ENCODE data around the gene ZNF639. TPM values are rescaled to one million over a fixed set of nuclear protein-coding genes. Genes with fewer than 3 reads are reported as not detected.
A peak's percentile ranks its signal among the peaks of the same experiment; 100 is the strongest.

The ZNF639 gene
- total RNA-seq, 1 experiment from 2014 or later, result 44.1 TPM

DNA sequence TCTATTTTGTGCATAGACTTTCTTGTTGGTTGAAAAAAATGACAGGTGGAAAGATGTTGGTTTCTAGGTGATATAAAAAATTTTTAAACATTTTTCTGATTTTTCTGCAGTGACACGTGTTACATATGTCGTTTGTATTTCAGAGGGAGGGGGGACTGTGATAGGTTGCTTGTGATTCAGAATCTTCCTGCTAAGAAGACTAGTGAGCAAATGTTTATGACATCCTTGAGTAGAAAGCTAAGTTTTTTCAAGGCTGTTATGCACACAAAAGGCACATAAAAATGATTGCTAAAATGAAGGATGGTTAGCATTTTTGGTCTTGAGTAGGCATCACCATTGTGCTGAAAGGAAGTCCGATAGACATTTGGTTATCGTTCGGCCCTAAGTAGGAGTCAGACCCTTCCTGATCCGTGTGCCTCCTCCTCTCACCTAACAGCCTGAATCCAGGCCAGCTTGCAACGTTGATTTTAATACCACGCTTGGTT lies 1.5 kb downstream of the ZNF639 start:
- H2AFZ ChIP-seq (ENCODE audit: low read length), result no peak overlapping the region
- H2AK5ac ChIP-seq (ENCODE audit: insufficient read length, low read length), result no peak overlapping the region
- H3K4me2 ChIP-seq (ENCODE audit: insufficient read depth, insufficient read length, low read length), result peak overlapping the region; percentile 61
- Mint-ChIP-seq H3K4me3 (peak overlapping the region; percentile 88 to 93), H3K27ac (peak overlapping the region in 1 of 3 experiments; percentile 37; a peak in 2 of 7 replicates), H3K27me3 (ENCODE audit: low read depth) (peaks cover 12% of the 10 kb centered on the region), H3K36me3 (ENCODE audit: insufficient read depth in 1 of 3, low read depth in 3 of 3) (peaks cover 8 to 27% (median 27%) of the 10 kb centered on the region in 3 experiments; a peak in 6 of 7 replicates), H3K9me3 (no peaks in the 10 kb centered on the region), H3K4me1 (peaks cover 20 to 24% of the 10 kb centered on the region in 2 experiments)
- H3K14ac ChIP-seq (ENCODE audit: insufficient read depth, low read length), result no peak overlapping the region
- H3K79me1 ChIP-seq (ENCODE audit: insufficient read depth, low read depth, low read length, poor library complexity, severe bottlenecking), result peaks cover 3% of the 10 kb centered on the region
- H4K5ac ChIP-seq (ENCODE audit: insufficient read length, low read depth, low read length), result no peak overlapping the region
- H3K18ac ChIP-seq (ENCODE audit: insufficient read length, low read depth, low read length), result no peak overlapping the region
- no peak overlapping the region for H3K27ac ChIP-seq (ENCODE audit: insufficient read length, low read depth, low read length)
- H3K23me2 ChIP-seq (ENCODE audit: insufficient read length, low read depth, low read length, poor library complexity, severe bottlenecking), result peaks cover 5% of the 10 kb centered on the region
- no peak overlapping the region for H2BK5ac ChIP-seq (ENCODE audit: insufficient read length, low read length)
- H3T11ph ChIP-seq (ENCODE audit: low read length), result no peak overlapping the region
- H3K23ac ChIP-seq (ENCODE audit: insufficient read length, low read depth, low read length), result no peak overlapping the region
- no peaks in the 10 kb centered on the region for H4K20me1 ChIP-seq (ENCODE audit: control insufficient read depth, insufficient read depth, insufficient read length)
- no peak overlapping the region for H4K8ac ChIP-seq (replicated peaks; ENCODE audit: insufficient read length, low read depth, low read length)
- no peak overlapping the region for H2BK120ac ChIP-seq (ENCODE audit: low read depth, low read length, poor library complexity, severe bottlenecking)
- peaks cover 11% of the 10 kb centered on the region; the same call in 1 of the 2 replicates for H3K79me2 ChIP-seq (ENCODE audit: insufficient read depth, low read length)
- no peak overlapping the region for H4K91ac ChIP-seq (ENCODE audit: insufficient read length, low read depth, low read length)
- no CpG with 5 or more reads among the region's 8 CpGs for WGBS (ENCODE audit: extremely low coverage, insufficient read length, low lambda C conversion rate)
- no peak overlapping the region for H3K4ac ChIP-seq (ENCODE audit: low read depth, low read length)
- no peak overlapping the region for H2BK15ac ChIP-seq (ENCODE audit: low read depth, low read length)
- H2BK12ac ChIP-seq (ENCODE audit: insufficient read length, low read depth, low read length), result no peak overlapping the region
- no peaks in the 10 kb centered on the region for H3K27me3 ChIP-seq (ENCODE audit: insufficient read depth, low read length)
- H3K9me3 ChIP-seq (ENCODE audit: control insufficient read depth, low read depth, low read length), result no peaks in the 10 kb centered on the region
- no peak overlapping the region for H3K56ac ChIP-seq (ENCODE audit: insufficient read length, low read depth, low read length)
- no peak for TF ChIP-seq CTCF (conservative IDR thresholded peaks at IDR 0.05)
- peak overlapping the region; percentile 87 for H3K9ac ChIP-seq (ENCODE audit: extremely low read depth, insufficient read length, low read length)
- no peaks in the 10 kb centered on the region for H3K4me1 ChIP-seq (ENCODE audit: insufficient read depth, low read length)
- no peak overlapping the region for H2BK20ac ChIP-seq (ENCODE audit: low read depth, low read length, poor library complexity, severe bottlenecking)
- DNase-seq, result no peak
